SK-N-SH treated with all-trans-retinoic acid at 6 μM for 48 hours (cell line): Measurements from ENCODE around the gene CERT1.

ENCODE experiments used
- ATAC-seq: fragments of 200-7000 bp; cut with Tn5 transposase; 3 replicates; pipeline ENCODE4 v1.9.1; 2020; ENCODE audit warnings: mild to moderate bottlenecking, moderate library complexity
- ARNTL ChIP-seq: fragments of 450-650 bp; formaldehyde crosslinking; IDR thresholded peaks from 2 replicates; pipeline ENCODE4 v1.5.0; 2020; ENCODE audit warnings: low read depth, mild to moderate bottlenecking, moderate library complexity, borderline replicate concordance
- BACH2 ChIP-seq: fragments of 250-450 bp; sonication (Bioruptor Pico); IDR thresholded peaks from 2 replicates; pipeline ENCODE4 v1.9.0; 2021; ENCODE audit warnings: mild to moderate bottlenecking, borderline replicate concordance
- CREB5 ChIP-seq: fragments of 250-450 bp; sonication (Bioruptor Pico); IDR thresholded peaks from 2 replicates; pipeline ENCODE4 v1.5.1; 2020; ENCODE audit warnings: low read depth, mild to moderate bottlenecking, moderate library complexity
- CSDC2 ChIP-seq: fragments of 250-450 bp; sonication (Bioruptor Pico); IDR thresholded peaks from 2 replicates; pipeline ENCODE4 v1.5.0; 2020; ENCODE audit warnings: mild to moderate bottlenecking, moderate library complexity
- CSRNP3 ChIP-seq: fragments of 250-450 bp; sonication (Bioruptor Pico); IDR thresholded peaks from 2 replicates; pipeline ENCODE4 v1.5.1; 2021; ENCODE audit warnings: mild to moderate bottlenecking, moderate library complexity
- ESRRG ChIP-seq: fragments of 250-450 bp; sonication (Bioruptor Pico); IDR thresholded peaks from 2 replicates; pipeline ENCODE4 v1.6.1; 2021; ENCODE audit warnings: mild to moderate bottlenecking
- GLIS3 ChIP-seq: fragments of 250-450 bp; sonication (Bioruptor Pico); IDR thresholded peaks from 2 replicates; pipeline ENCODE4 v1.5.0; 2020; ENCODE audit warnings: mild to moderate bottlenecking, moderate library complexity
- ISL1 ChIP-seq: fragments of 250-450 bp; sonication (Bioruptor Pico); IDR thresholded peaks from 2 replicates; pipeline ENCODE4 v2.1.2; 2022; ENCODE audit warnings: mild to moderate bottlenecking, moderate library complexity
- PATZ1 ChIP-seq: fragments of 250-450 bp; sonication (Bioruptor Pico); IDR thresholded peaks from 2 replicates; pipeline ENCODE4 v1.8.0; 2020; ENCODE audit warnings: mild to moderate bottlenecking, moderate library complexity, borderline replicate concordance
- POU6F1 ChIP-seq: fragments of 250-450 bp; sonication (Bioruptor Pico); IDR thresholded peaks from 2 replicates; pipeline ENCODE4 v1.8.0; 2021; ENCODE audit warnings: low read depth, mild to moderate bottlenecking, moderate library complexity, borderline replicate concordance
- PPARA ChIP-seq: fragments of 250-450 bp; sonication (Bioruptor Pico); IDR thresholded peaks from 2 replicates; pipeline ENCODE4 v1.5.0; 2020; ENCODE audit warnings: mild to moderate bottlenecking, borderline replicate concordance
- RARB ChIP-seq: fragments of 250-450 bp; sonication (Bioruptor Pico); IDR thresholded peaks from 2 replicates; pipeline ENCODE4 v1.8.0; 2021; ENCODE audit warnings: mild to moderate bottlenecking, moderate library complexity
- TSHZ2 ChIP-seq: fragments of 250-450 bp; sonication (Bioruptor Pico); IDR thresholded peaks from 2 replicates; pipeline ENCODE4 v1.5.0; 2020; ENCODE audit warnings: mild to moderate bottlenecking, moderate library complexity
- ZC3H10 ChIP-seq: fragments of 250-450 bp; sonication (Bioruptor Pico); IDR thresholded peaks from 2 replicates; pipeline ENCODE4 v1.5.1; 2021; ENCODE audit warnings: mild to moderate bottlenecking, moderate library complexity
- ZFP3 ChIP-seq: fragments of 250-450 bp; sonication (Bioruptor Pico); IDR thresholded peaks from 2 replicates; pipeline ENCODE4 v1.5.0; 2020; ENCODE audit warnings: mild to moderate bottlenecking, moderate library complexity
- ZFP30 ChIP-seq: fragments of 450-650 bp; formaldehyde crosslinking; IDR thresholded peaks from 2 replicates; pipeline ENCODE4 v1.5.0; 2022; ENCODE audit warnings: mild to moderate bottlenecking, moderate library complexity
- ZNF565 ChIP-seq: fragments of 450-650 bp; formaldehyde crosslinking; conservative IDR thresholded peaks from 2 replicates; pipeline ENCODE4 v1.5.0; 2020; ENCODE audit warnings: low read depth, mild to moderate bottlenecking, moderate library complexity
- ZNF70 ChIP-seq: fragments of 450-650 bp; formaldehyde crosslinking; IDR thresholded peaks from 2 replicates; pipeline ENCODE4 v1.5.0; 2020; ENCODE audit warnings: mild to moderate bottlenecking, moderate library complexity
- ZNF8 ChIP-seq: fragments of 450-650 bp; formaldehyde crosslinking; IDR thresholded peaks from 2 replicates; pipeline ENCODE4 v1.5.0; 2020; ENCODE audit warnings: mild to moderate bottlenecking, moderate library complexity

Gene CERT1

GRCh38 chr5:75475364-75475763, 36.1 kb downstream of the CERT1 start:
- ATAC-seq: no peak
- TF ChIP-seq ZNF565 (CRISPR knock-in tag) (no peak), PATZ1 (CRISPR knock-in tag) (no peak), GLIS3 (no peak), ESRRG (no peak), ZFP30 (CRISPR knock-in tag) (no peak), ARNTL (CRISPR knock-in tag) (no peak), ISL1 (CRISPR knock-in tag) (no peak), ZNF70 (CRISPR knock-in tag) (no peak), ZNF8 (no peak), RARB (no peak), BACH2 (CRISPR knock-in tag) (no peak), CREB5 (CRISPR knock-in tag) (no peak), ZFP3 (CRISPR knock-in tag) (no peak), CSDC2 (CRISPR knock-in tag) (no peak), TSHZ2 (CRISPR knock-in tag) (no peak), POU6F1 (CRISPR knock-in tag) (no peak), CSRNP3 (CRISPR knock-in tag) (no peak)

- TF ChIP-seq POU6F1 (CRISPR knock-in tag) (no peak), ZNF565 (CRISPR knock-in tag) (no peak), ZNF70 (CRISPR knock-in tag) (no peak)
- ATAC-seq: no peak
These were observed 38.0 kb downstream of the CERT1 start for GRCh38 chr5:75473463-75473862.

GRCh38 chr5:75472973-75473372, 38.5 kb downstream of the CERT1 start:
- no peak for ATAC-seq
- TF ChIP-seq PPARA (CRISPR knock-in tag) (no peak), ZNF8 (no peak), ZNF70 (CRISPR knock-in tag) (no peak), ZNF565 (CRISPR knock-in tag) (no peak), ESRRG (no peak), ZC3H10 (CRISPR knock-in tag) (no peak), CSRNP3 (CRISPR knock-in tag) (no peak), POU6F1 (CRISPR knock-in tag) (no peak), PATZ1 (CRISPR knock-in tag) (no peak), ZFP3 (CRISPR knock-in tag) (no peak), ZFP30 (CRISPR knock-in tag) (no peak)
